PC-3 (cell line): ENCODE results near the gene ULK4. TPM values are rescaled to one million over a fixed set of nuclear protein-coding genes. Genes with fewer than 3 reads are reported as not detected.
"Not testable (repeated sequence)": the region's sequence is repeated elsewhere in the genome, so short reads cannot be mapped to it uniquely, and the experiment has no call there.

Experiments
- ATAC-seq: fragments of 200-7000 bp; cut with Tn5 transposase; 2 replicates; pipeline ENCODE4 v1.9.1; 2020; ENCODE audit warnings: mild to moderate bottlenecking, moderate library complexity
- BruUV-seq: library from RNA; stranded (reverse); fragments of 400-500 nt; replicated peaks from 2 replicates; lab custom pipeline; 2021; lab: Mats Ljungman, UMichigan
- CTCF ChIA-PET: fragments of 300-600 bp; sonication (Branson Sonifier 250); formaldehyde crosslinking; loops from one replicate; lab custom pipeline; 2022; ENCODE audit warnings: antibody characterized with exemption; lab: Charles Lee
- POLR2A ChIA-PET: fragments of 300-600 bp; sonication (Branson Sonifier 250); formaldehyde crosslinking; loops from one replicate; lab custom pipeline; 2022; ENCODE audit warnings: antibody characterized with exemption; ENCODE audit not compliant: unreplicated experiment; lab: Charles Lee
- DNase-seq: peaks from one replicate; pipeline ENCODE4 v3.0.0-alpha.2; 2015
- H2AFZ ChIP-seq: fragments of 300-600 bp; sonication (generic); 2 replicates; pipeline ENCODE4 v1.6.0; 2016; ENCODE audit warnings: antibody characterized with exemption, low read length
- H3F3A ChIP-seq: fragments of 300-600 bp; sonication (generic); one replicate; pipeline ENCODE4 v1.6.0; 2017; ENCODE audit warnings: antibody characterized with exemption, low read length, control low read depth, mild to moderate bottlenecking; ENCODE audit not compliant: unreplicated experiment
- H3K27ac ChIP-seq: fragments of 300-600 bp; sonication (generic); 2 replicates; pipeline ENCODE4 v1.5.1; 2016; ENCODE audit warnings: mild to moderate bottlenecking, low read length
- H3K27me3 ChIP-seq: fragments of 300-600 bp; sonication (generic); 2 replicates; pipeline ENCODE4 v1.6.1; 2016; ENCODE audit warnings: low read length, mixed read lengths
- H3K36me3 ChIP-seq: fragments of 300-600 bp; sonication (generic); 2 replicates; pipeline ENCODE4 v1.6.1; 2016; ENCODE audit warnings: low read depth, mixed run types, low read length, mixed read lengths
- H3K4me1 ChIP-seq: fragments of 300-600 bp; sonication (generic); 2 replicates; pipeline ENCODE4 v1.5.1; 2016; ENCODE audit warnings: low read length; ENCODE audit not compliant: insufficient read depth
- H3K4me2 ChIP-seq: fragments of 300-600 bp; sonication (generic); 2 replicates; pipeline ENCODE4 v1.6.0; 2016; ENCODE audit warnings: low read length
- H3K4me3 ChIP-seq: fragments of 300-600 bp; sonication (generic); 2 replicates; pipeline ENCODE4 v1.5.1; 2016; ENCODE audit warnings: mild to moderate bottlenecking, low read length, mixed read lengths
- H3K79me2 ChIP-seq: fragments of 300-600 bp; sonication (generic); 2 replicates; pipeline ENCODE4 v1.6.1; 2017; ENCODE audit warnings: low read length, mixed read lengths
- H3K9ac ChIP-seq: fragments of 300-600 bp; sonication (generic); 2 replicates; pipeline ENCODE4 v1.6.0; 2016; ENCODE audit warnings: mild to moderate bottlenecking, low read length
- H3K9me2 ChIP-seq: fragments of 300-600 bp; sonication (generic); replicated peaks from 2 replicates; pipeline ENCODE4 v1.6.1; 2016; ENCODE audit warnings: mixed run types, low read length, mixed read lengths
- H3K9me3 ChIP-seq: fragments of 300-600 bp; sonication (generic); 2 replicates; pipeline ENCODE4 v1.6.1; 2016; ENCODE audit warnings: low read length, mixed read lengths
- H4K20me1 ChIP-seq: fragments of 300-600 bp; sonication (generic); 2 replicates; pipeline ENCODE4 v1.6.1; 2016; ENCODE audit warnings: low read length, mixed read lengths
- CTCF ChIP-seq: fragments of 300-600 bp; sonication (generic); conservative IDR thresholded peaks from 2 replicates; pipeline ENCODE4 v1.5.1; 2017; ENCODE audit warnings: antibody characterized with exemption, low read depth, mild to moderate bottlenecking, low read length
- EZH2 ChIP-seq: fragments of 300-600 bp; sonication (generic); IDR thresholded peaks from one replicate; pipeline ENCODE4 v1.6.1; 2017; ENCODE audit warnings: antibody characterized with exemption, mild to moderate bottlenecking, low read length; ENCODE audit not compliant: unreplicated experiment
- EZH2phosphoT487 ChIP-seq: fragments of 300-600 bp; sonication (generic); IDR thresholded peaks from 2 replicates; pipeline ENCODE4 v1.6.1; 2018; ENCODE audit warnings: mild to moderate bottlenecking, antibody characterized with exemption, low read length, borderline replicate concordance
- intact Hi-C: fragments of 100-400 bp; cut with micrococcal nuclease; formaldehyde crosslinking; loops from 2 replicates; pipeline ENCODE4 v1.9.0; 2023
- total RNA-seq: library from RNA; depleted of rRNA; stranded (reverse); fragments of >200 nt; gene quantifications from 2 replicates; pipeline ENCODE4 v1.2.3, GENCODE V29; 2014

Gene ULK4
- total RNA-seq, 1 experiment from 2014 or later, result 4.8 TPM

- ChIA-PET CTCF (no interaction called here), POLR2A (no interaction called here)
- BruUV-seq, result no TSS peak
- Histone ChIP-seq H3K4me2 (no peak overlapping the region), H3K4me1 (peaks cover 3% of the 10 kb centered on the region; the same call in 1 of the 2 replicates), H3K4me3 (no peak overlapping the region), H3F3A (no peaks in the 10 kb centered on the region), H3K9ac (no peak overlapping the region), H3K36me3 (no peaks in the 10 kb centered on the region), H2AFZ (no peak overlapping the region), H4K20me1 (no peaks in the 10 kb centered on the region), H3K27ac (no peak overlapping the region), H3K9me2 (no peaks in the 10 kb centered on the region), H3K79me2 (no peaks in the 10 kb centered on the region), H3K27me3 (no peaks in the 10 kb centered on the region), H3K9me3 (no peaks in the 10 kb centered on the region)
- no peak for ATAC-seq
- no peak for TF ChIP-seq EZH2
- no peak for TF ChIP-seq EZH2phosphoT487
- TF ChIP-seq CTCF, result no peak
- intact Hi-C loops, result no loop called here
- DNase-seq, result no peak
Measured at GRCh38 chr3:41846850-41847249, 115.1 kb downstream of the ULK4 start.

- H4K20me1 ChIP-seq, result no peaks in the 10 kb centered on the region
- CTCF ChIA-PET, result no interaction called here
- ATAC-seq, result no peak
- no peak overlapping the region for H3K4me2 ChIP-seq
- DNase-seq, result no peak
- no peaks in the 10 kb centered on the region for H3K9me2 ChIP-seq
- POLR2A ChIA-PET, result no interaction called here
- no peaks in the 10 kb centered on the region for H3K36me3 ChIP-seq
- H3K4me1 ChIP-seq, result peaks cover 3% of the 10 kb centered on the region; the same call in 1 of the 2 replicates
- intact Hi-C loops, result no loop called here
- H3K9ac ChIP-seq, result no peak overlapping the region
- H3K79me2 ChIP-seq, result no peaks in the 10 kb centered on the region
- H3F3A ChIP-seq, result no peaks in the 10 kb centered on the region
- no TSS peak for BruUV-seq
- no peak for TF ChIP-seq EZH2
- TF ChIP-seq EZH2phosphoT487, result no peak
- TF ChIP-seq CTCF, result no peak
- H3K9me3 ChIP-seq, result no peaks in the 10 kb centered on the region
- H3K4me3 ChIP-seq, result no peak overlapping the region
- no peak overlapping the region for H3K27ac ChIP-seq
- no peaks in the 10 kb centered on the region for H3K27me3 ChIP-seq
- H2AFZ ChIP-seq, result no peak overlapping the region
Measured at GRCh38 chr3:41845826-41846225, 116.1 kb downstream of the ULK4 start.

GRCh38 chr3:41844256-41844655 lies 117.6 kb downstream of the ULK4 start:
- H4K20me1 ChIP-seq, H3K4me3 ChIP-seq, H3K4me2 ChIP-seq, H3K9ac ChIP-seq, H3K27ac ChIP-seq, H3K4me1 ChIP-seq, CTCF ChIA-PET, ATAC-seq, DNase-seq, H3K9me3 ChIP-seq, H2AFZ ChIP-seq, H3K27me3 ChIP-seq, H3K36me3 ChIP-seq, intact Hi-C loops, POLR2A ChIA-PET, H3K9me2 ChIP-seq, H3K79me2 ChIP-seq, BruUV-seq, H3F3A ChIP-seq: not testable (repeated sequence)

- H3K4me3 ChIP-seq, H2AFZ ChIP-seq, BruUV-seq, H3K9ac ChIP-seq, H3K9me3 ChIP-seq, H3K27ac ChIP-seq, H3K9me2 ChIP-seq, intact Hi-C loops, CTCF ChIA-PET, H3K79me2 ChIP-seq, DNase-seq, H3K36me3 ChIP-seq, H3K27me3 ChIP-seq, POLR2A ChIA-PET, H3K4me2 ChIP-seq, H4K20me1 ChIP-seq, H3F3A ChIP-seq, ATAC-seq: not testable (repeated sequence)
- H3K4me1 ChIP-seq, result peaks cover 11% of the 10 kb centered on the region; the same call in 1 of the 2 replicates
Measured at GRCh38 chr3:41840936-41841668, 120.8 kb downstream of the ULK4 start.
